Fibroblast of the aortic adventitia (primary cell): Measurements from ENCODE around the gene AP2B1. TPM values are rescaled to one million over a fixed set of nuclear protein-coding genes. Genes with fewer than 3 reads are reported as not detected.

Experiments
- DNase-seq: peaks from one replicate; pipeline ENCODE4 v3.0.0-alpha.2; 2010; ENCODE audit warnings: low read depth
- H3K4me3 ChIP-seq: 2 replicates; pipeline ENCODE4 v1.5.1; 2011; ENCODE audit warnings: low read depth, mild to moderate bottlenecking, control low read depth, low read length, moderate library complexity
- CTCF ChIP-seq: IDR thresholded peaks from 2 replicates; pipeline ENCODE4 v1.5.1; 2011; ENCODE audit warnings: mild to moderate bottlenecking, low read length, control low read depth, inconsistent platforms; ENCODE audit not compliant: insufficient read depth
- total RNA-seq: library from RNA; depleted of rRNA; stranded (reverse); fragments of >200 nt; gene quantifications from 2 replicates; pipeline ENCODE4 v1.2.3, GENCODE V29; 2012; ENCODE audit warnings: low replicate concordance

The AP2B1 gene
- total RNA-seq, 1 donor: 118 TPM

- no peak for TF ChIP-seq CTCF
- no peak for DNase-seq
- H3K4me3 ChIP-seq: no peak overlapping the region
Observed at GRCh38 chr17:35710950-35711349, 123.8 kb downstream of the AP2B1 start.

GRCh38 chr17:35713069-35713728, 126.1 kb downstream of the AP2B1 start:
- no peak for TF ChIP-seq CTCF
- no peak overlapping the region for H3K4me3 ChIP-seq
- DNase-seq: peak; percentile 91

- no peak for DNase-seq
- no peak overlapping the region for H3K4me3 ChIP-seq
- no peak for TF ChIP-seq CTCF
Observed at GRCh38 chr17:35714988-35715387, 127.9 kb downstream of the AP2B1 start.

GRCh38 chr17:35715416-35715815, 128.3 kb downstream of the AP2B1 start:
- no peak overlapping the region for H3K4me3 ChIP-seq
- no peak for DNase-seq
- TF ChIP-seq CTCF: no peak

- H3K4me3 ChIP-seq: no peak overlapping the region
- no peak for DNase-seq
- TF ChIP-seq CTCF: no peak
Observed at GRCh38 chr17:35716173-35716572, 129.1 kb downstream of the AP2B1 start.

- no peak for DNase-seq
- no peak for TF ChIP-seq CTCF
- H3K4me3 ChIP-seq: no peak overlapping the region
Observed at GRCh38 chr17:35716897-35717465, 129.9 kb downstream of the AP2B1 start.

GRCh38 chr17:35717475-35717874, 130.4 kb downstream of the AP2B1 start:
- DNase-seq: no peak
- TF ChIP-seq CTCF: no peak

More at GRCh38 chr17:35717475-35717874, 130.4 kb downstream of the AP2B1 start:
- no peak overlapping the region for H3K4me3 ChIP-seq
